Stomach (tissue), 4 donors: ENCODE data around the gene OR4A16.

Experiments
- CTCF ChIP-seq, 7 experiments: fragments of 450-650 bp in 4 of 7; fragments of 200-600 bp in 3 of 7; sonication (generic) in 3 of 7; IDR thresholded peaks; one replicate each; pipeline ENCODE4 v1.5.1; 2016 to 2019; ENCODE audit warnings: antibody characterized with exemption in 7 of 7, control low read depth in 2 of 7, mild to moderate bottlenecking in 1 of 7
- EP300 ChIP-seq: sonication (generic); formaldehyde crosslinking; IDR thresholded peaks from one replicate; pipeline ENCODE4 v1.6.1; 2017; ENCODE audit warnings: antibody characterized with exemption
- POLR2A ChIP-seq, 4 donors: fragments of 450-650 bp; IDR thresholded peaks; one replicate each; pipeline ENCODE4 v1.6.1; 2016; ENCODE audit warnings: antibody characterized with exemption in 4 of 4, control low read depth in 2 of 4, mild to moderate bottlenecking in 1 of 4, moderate library complexity in 1 of 4
- POLR2AphosphoS5 ChIP-seq, 3 donors: sonication (generic); formaldehyde crosslinking; IDR thresholded peaks; one replicate each; pipeline ENCODE4 v1.6.1; 2016; ENCODE audit warnings: antibody characterized with exemption in 3 of 3

GRCh38 chr11:55357560-55358184, 14.7 kb downstream of the OR4A16 start:
- TF ChIP-seq POLR2A (IDR thresholded peaks at IDR 0.05): no peak
- no peak for TF ChIP-seq CTCF (IDR thresholded peaks at IDR 0.05)
- TF ChIP-seq EP300: no peak
- TF ChIP-seq POLR2AphosphoS5 (IDR thresholded peaks at IDR 0.05): no peak
